Cardiac fibroblast (primary cell): Measurements from ENCODE around the gene EIF3L.

ENCODE experiments used
- DNase-seq, 2 donors: peaks; one replicate each; pipeline versions ENCODE4 v3.0.0 to v3.0.0-alpha.2; 2010; ENCODE audit warnings: low read depth in 2 of 2
- H3K4me3 ChIP-seq, 2 donors: replicated peaks in 1 of 2; 1 replicate in 1 of 2; 2 replicates in 1 of 2; pipeline ENCODE4 v1.5.1; 2011; ENCODE audit warnings: low read depth in 2 of 2, low read length in 2 of 2, mild to moderate bottlenecking in 2 of 2, moderate library complexity in 1 of 2
- CTCF ChIP-seq: IDR thresholded peaks from one replicate; pipeline ENCODE4 v1.5.1; 2011; ENCODE audit warnings: low read depth, mild to moderate bottlenecking, low read length, inconsistent platforms

The EIF3L gene

GRCh38 chr22:37929390-37929789, 80.2 kb downstream of the EIF3L start:
- no peak for TF ChIP-seq CTCF
- no peak for DNase-seq
- no peak overlapping the region for H3K4me3 ChIP-seq

GRCh38 chr22:37930270-37930951, 81.2 kb downstream of the EIF3L start:
- H3K4me3 ChIP-seq = no peak overlapping the region
- TF ChIP-seq CTCF = peak; percentile 58
- peak; percentile 38 to 49 for DNase-seq

GRCh38 chr22:37930952-37931440, 81.8 kb downstream of the EIF3L start:
- DNase-seq = no peak
- TF ChIP-seq CTCF = no peak
- H3K4me3 ChIP-seq = no peak overlapping the region

GRCh38 chr22:37931893-37932389, 82.7 kb downstream of the EIF3L start:
- DNase-seq = no peak
- no peak overlapping the region for H3K4me3 ChIP-seq
- TF ChIP-seq CTCF = no peak

- no peak for TF ChIP-seq CTCF
- no peak for DNase-seq
- no peak overlapping the region for H3K4me3 ChIP-seq
Observed at GRCh38 chr22:37932401-37932800, 83.2 kb downstream of the EIF3L start.

GRCh38 chr22:37932821-37933578, 83.8 kb downstream of the EIF3L start:
- H3K4me3 ChIP-seq = no peak overlapping the region

More at GRCh38 chr22:37932821-37933578, 83.8 kb downstream of the EIF3L start:
- no peak for TF ChIP-seq CTCF
- peak in 1 of 2 donors; percentile 9 for DNase-seq
